HG03095 (cell line): Measurements from ENCODE around the gene HIPK4.
"Not testable (repeated sequence)": the region's sequence is repeated elsewhere in the genome, so short reads cannot be mapped to it uniquely, and the experiment has no call there.

ENCODE experiments used
- ATAC-seq: cut with Tn5 transposase; IDR thresholded peaks from one replicate; pipeline ENCODE4 v1.9.1; 2021; ENCODE audit warnings: moderate library complexity; ENCODE audit not compliant: unreplicated experiment

The HIPK4 gene

DNA sequence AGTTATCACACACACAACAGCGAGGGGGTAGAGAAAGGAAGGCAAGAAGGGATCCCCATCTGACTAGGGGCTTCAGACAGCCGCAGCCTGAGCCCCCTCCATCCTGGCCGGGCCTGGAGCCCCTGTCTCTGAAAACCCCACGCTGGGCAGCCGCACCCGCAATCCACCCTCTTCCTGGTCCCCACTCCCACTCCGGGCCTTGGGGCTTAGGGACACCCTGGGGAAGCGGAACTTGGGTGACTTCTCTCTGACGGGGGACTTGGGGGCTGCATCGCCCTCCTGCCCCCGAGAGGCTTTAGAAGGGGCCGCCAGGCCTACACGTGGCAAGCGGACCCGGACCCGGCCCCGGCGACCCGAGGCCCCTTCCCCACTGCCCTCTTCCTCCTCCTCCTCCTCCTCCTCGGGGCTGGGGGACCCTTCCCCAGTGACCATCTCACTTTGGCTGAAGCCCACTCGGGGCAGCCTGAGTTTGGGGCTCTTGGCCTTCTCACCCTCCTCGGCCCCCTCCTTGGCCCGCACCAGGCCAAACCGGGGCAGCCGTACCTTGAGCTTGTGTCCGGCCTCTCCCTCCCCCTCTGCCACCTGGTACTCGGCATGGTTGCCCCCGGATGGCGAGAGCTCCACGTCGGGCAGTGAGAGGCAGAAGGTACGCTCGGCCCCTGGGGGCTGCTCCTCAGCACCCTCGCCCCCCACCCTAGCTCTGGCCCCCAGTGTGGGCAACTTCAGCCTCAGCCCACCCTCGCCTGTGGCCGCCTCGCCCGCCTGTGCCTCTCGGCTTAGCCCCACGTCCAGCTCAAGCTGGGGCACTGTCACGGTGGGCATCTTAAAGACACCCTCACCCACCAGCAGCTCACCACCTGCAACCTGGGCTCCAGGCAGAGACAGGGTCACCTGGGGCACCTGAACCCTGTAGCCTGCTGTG lies 4.2 kb upstream of the HIPK4 start:
- ATAC-seq, result no peak

DNA sequence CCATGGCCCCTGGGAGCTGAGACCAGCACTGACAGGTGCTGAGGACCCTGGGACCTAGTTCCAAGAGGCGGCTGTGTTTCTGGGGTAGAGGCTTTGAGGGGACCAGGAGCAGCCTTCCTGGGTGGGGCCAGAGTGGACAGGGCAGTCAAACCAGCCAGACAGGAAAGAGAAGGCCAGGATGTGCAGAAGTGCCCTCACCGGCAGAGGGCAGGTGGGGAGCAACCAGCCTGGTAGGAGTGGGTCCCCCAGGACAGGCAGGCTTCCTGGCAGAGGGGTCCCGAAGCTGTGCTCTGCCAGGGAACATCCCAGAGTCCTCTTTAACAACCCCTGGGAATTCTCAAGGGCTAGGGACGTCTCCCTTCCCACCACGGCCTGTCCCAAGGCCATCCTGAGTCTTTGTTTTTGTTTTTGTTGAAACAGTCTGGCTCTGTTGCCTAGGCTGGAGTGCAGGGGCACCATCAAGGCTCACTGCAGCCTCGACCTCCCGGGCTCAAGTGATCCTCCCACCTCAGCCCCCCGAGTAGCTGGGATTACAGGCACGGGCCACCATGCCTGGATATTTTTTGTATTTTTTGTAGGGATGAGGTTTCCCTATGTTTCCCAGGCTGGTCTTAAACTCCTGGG lies 3.0 kb upstream of the HIPK4 start:
- ATAC-seq, result no peak

DNA sequence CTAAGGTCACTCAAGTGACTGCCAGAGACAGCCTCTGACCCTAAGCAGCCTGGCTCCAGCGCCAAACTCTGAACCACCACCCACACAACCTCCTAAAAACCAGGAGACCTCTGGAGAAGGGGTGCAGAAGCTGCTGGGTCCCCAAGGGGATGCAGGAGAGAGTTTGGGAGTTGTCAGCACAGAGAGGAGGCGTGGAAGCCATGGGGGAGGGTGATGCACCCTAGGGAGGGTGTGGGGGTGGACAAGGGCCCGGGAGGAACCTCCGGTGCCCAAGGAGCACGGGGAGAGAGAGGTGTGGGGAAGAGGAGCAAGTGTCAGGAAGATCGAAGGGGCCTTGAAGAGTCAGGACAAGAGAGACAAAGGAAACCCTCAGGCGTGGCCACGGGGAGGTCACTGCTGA lies 2.1 kb upstream of the HIPK4 start:
- ATAC-seq, result no peak

DNA sequence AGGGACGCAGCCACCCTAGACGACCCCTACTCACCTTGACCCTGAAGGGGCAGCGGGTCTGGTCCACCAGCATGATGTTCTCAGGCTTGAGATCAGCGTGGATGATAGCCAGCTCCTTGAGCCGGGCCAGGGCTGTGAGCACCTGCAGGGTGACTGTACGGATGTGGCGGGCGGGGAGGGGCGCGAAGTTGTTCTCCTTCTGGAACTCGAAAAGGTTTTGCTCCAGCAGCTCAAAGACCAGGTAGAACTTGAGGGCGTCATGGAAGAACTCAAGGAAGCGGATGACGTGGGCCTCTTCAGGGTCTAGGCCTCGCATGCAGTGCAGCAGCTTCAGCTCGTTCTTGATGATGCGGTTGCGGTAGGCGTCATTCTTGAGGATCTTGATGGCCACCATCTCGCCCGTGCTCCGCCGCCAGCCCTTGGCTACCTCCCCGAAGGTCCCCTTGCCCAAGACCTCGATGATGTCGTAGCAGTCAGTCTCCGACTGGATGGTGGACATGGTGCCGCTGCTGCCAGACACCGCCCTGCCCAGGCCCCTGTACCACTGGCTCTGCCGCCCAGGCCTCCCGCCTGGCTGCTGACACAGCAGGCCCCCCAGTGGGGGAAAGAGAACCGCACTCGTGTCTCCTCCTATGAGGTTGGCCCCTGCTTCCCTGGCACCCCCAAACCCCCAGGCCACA lies 437 bp downstream of the HIPK4 start:
- no peak for ATAC-seq

DNA sequence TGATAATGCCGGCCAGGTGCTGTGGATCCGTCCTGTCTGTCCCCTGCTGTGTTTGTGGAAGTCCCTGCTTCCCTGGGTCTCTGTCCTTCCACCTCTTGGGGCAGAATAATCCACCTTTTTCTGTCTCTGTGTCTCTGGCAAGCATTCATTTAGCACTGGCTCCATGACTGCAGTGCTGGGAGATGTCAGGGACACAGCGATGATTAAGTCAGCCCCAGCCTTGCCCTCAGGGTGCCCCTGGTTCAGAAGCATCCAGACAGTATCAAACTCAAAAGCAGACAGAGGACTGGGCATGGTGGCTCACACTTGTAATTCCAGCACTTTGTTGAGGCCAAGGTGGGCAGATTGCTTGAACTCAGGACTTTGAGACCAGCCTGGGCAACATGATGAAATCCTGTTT lies 1.5 kb downstream of the HIPK4 start:
- no peak for ATAC-seq

DNA sequence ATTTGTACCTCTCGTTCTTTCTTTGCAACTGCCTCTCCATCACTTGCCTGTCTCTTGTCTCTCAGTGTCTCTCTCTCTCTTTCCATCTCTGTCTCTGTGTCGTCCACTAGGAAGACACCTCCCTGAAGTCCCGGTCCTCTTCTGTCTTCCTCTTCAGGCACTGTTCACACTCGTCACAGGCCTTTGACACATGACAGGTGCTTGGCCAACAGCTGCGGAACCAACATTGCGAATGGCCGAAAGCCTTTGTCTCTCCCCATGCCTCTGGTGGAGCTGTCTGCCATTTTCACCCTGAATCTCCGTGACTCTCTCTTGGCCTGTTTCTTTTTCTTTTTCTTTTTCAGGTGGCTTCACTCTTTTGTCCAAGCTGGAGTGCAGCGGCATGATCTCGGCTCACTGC lies 2.8 kb downstream of the HIPK4 start:
- ATAC-seq, result no peak

DNA sequence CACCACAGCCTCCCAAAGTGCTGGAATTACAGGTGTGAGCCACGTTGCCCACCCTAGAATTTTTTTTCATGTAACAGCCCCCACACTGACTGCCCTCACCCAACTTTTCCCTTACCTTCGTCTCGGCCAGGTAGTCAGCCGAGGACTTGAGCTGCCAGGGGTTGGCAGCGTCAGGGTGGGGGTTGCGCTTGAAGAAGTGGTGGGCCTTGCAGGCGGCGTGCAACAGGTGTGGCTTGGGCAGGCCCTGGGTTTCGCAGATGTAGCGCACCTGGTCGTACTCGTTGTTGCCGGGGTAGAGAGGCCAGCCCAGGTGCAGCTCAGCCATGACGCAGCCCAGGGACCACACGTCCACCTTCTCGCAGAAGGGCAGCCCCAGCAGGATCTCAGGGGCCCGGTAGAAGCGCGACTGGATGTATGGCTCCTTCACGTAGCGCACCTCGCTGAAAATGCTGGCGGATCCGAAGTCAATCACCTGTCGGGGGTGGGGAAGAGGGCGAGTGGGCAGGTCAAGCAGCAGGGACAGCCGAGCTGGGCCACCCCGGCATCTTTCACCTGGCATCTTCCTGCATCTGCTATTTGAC lies 6.2 kb downstream of the HIPK4 start:
- no peak for ATAC-seq

DNA sequence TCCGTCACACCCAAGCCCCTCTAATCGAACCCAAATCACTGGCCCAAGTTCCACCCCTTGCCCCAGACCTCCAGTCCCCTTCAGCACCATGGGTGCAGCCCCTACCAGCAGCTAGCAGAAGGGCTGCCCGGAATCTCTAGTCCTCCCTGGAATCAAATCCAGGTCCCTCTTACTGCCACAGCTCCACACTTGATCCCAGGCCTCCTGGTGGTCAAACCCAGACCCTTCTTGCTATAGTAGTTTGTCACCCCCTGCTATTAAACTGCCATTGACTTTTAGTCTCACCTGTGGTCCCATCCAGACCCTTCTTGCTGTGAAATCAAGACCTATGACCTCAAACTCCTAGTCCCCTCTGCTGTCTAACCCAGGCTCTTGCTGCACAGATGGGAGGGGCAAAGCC lies 8.7 kb downstream of the HIPK4 start:
- ATAC-seq, result no peak

DNA sequence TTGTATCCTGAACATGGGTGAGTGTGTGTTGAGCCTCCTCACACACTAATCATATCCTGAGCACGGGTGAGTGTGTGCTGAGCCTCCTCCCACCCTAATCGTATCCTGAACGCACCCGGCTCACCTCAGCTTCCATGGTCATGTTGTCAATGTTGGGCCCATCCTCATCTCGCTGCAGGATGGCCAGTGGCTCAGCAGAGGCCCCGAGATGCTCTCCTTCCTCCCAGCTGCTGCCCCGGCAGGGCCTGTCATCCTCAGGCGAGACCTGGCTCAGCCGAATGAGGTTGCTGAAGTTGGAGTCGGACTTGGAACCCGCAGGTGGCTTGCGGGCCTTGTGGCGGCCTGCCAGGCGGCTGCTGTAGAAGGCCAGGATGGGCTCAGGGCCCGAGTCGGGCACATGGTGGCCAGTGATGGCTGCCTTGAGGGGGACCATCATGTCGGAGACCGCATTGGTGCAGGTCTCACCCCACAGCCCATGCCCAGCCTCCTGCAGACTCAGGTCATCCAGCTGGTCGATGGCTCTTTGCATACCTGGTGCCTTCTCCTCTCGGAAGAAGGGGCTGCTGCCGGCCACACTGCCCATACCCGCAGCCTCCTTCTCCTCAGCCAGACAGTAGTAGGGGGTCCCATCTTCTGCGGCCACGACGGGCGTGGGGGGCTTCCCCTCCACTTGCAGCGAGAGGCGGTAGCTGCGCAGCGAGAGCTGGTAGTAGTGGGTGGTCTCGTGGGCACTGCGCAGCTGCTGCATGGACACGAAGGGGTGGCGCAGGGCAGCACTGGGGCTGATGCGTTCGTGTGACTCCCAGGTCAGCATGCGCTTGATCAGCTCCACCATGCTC lies 9.6 kb downstream of the HIPK4 start:
- ATAC-seq, result no peak

DNA sequence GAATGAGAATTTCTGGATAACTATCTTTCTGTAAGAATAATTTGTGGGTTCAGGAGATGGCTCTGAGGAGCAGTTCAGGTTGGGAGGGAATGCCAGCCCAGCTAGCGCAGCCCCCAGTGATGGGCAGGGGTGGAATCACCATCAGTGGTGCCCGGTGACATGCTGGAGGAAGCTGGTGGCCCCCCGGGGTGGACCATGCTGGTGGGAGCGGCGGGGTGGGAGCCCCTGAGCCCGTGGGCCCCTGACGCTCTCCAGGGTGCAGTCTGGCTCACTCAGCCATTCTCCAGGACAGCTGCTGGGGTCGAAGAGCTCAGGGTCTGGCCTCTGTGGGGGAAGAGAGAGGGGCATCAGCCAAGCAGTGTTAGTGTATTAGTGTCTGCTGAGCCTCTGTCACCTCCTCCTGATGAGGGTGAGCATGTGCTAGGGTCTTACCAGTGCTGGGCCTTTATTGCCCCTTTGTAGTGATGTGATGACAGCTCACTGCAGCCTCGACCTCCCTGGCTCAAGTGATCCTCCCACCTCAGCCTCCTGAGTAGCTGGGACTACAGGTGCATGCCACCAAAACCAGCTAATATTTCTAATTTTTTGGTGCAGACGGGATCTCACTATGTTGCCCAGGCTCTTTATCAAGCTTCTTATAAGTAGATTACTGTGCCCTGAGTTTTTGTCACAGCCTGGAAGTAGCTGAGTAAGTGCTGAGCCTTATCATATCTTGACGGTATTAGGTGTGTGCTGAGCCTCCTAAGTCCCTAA lies 10.4 kb downstream of the HIPK4 start:
- ATAC-seq, result no peak

DNA sequence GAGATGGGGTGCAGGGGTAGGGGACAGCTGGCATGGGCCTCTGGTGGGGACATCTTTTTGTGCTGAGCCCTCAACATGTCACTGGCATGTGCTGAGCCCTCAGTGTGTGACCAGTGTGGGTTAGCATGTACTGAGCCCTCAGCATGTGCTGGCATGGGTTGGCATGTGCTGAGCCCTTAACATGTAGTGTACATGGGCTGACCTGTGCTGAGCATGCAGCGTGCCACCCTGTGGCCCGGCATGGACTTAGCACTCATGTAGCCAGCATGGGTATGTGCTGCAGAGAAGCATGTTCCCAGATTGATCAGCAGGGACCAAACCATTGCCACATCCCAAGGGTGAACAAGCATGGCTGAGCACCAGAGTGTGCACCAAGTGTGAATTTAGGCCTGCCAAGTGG lies 11.5 kb downstream of the HIPK4 start:
- ATAC-seq, result no peak

DNA sequence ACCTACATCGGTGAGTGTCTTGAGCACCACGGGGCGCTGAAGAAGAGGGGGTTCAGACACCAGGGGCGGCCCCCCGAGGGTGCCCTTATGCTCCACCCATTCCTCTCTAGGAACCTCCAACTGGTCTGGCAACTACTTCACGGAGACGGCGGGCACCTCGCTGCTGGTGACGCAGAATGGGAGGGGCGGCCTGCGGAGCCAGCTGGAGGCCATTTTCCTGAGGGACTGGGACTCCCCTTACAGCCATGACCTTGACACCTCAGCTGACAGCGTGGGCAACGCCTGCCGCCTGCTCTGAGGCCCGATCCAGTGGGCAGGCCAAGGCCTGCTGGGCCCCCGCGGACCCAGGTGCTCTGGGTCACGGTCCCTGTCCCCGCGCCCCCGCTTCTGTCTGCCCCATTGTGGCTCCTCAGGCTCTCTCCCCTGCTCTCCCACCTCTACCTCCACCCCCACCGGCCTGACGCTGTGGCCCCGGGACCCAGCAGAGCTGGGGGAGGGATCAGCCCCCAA lies 12.1 kb downstream of the HIPK4 start:
- no peak for ATAC-seq

DNA sequence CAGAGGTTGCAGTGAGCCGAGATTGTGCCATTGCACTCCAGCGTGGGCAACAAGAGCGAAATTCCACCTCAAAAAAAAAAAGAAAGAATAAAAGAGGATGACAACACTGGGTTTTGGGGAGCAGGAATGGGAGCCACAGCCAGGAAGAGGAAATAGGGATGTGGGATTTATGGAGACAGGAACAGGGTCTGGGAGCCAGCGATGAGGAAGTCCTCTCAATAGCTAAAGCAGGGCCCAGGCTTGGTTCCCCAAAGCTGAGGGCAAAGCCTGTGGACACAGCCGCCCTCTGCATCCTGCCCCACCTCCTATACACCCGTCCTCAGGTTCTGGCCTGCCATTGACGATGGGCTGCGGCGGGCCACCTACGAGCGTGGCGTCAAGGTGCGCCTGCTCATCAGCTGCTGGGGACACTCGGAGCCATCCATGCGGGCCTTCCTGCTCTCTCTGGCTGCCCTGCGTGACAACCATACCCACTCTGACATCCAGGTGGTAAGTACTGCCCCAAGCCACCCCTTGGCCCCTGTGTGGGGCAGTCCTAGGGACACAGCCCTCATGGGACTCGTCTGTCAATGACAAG lies 13.6 kb downstream of the HIPK4 start:
- ATAC-seq, result no peak

DNA sequence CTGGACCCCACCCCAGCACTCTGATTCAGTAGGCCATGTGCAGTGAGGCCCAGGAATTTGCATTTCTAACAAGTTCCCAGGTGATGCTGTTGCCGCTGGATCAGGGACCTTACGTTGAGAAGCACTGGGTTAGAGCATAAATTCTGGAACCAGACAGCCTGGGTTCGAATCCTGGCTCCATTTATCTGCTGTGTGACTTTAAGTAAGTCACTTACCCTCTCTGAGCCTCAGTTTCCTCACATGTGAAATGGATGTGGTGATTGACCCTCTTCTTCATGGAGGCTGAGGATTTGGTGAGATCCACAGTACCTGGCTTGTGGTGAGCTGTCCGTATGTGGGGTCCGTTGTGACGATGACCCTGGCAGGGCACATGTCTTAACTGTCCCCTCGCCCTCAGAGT lies 15.9 kb downstream of the HIPK4 start:
- no peak for ATAC-seq

DNA sequence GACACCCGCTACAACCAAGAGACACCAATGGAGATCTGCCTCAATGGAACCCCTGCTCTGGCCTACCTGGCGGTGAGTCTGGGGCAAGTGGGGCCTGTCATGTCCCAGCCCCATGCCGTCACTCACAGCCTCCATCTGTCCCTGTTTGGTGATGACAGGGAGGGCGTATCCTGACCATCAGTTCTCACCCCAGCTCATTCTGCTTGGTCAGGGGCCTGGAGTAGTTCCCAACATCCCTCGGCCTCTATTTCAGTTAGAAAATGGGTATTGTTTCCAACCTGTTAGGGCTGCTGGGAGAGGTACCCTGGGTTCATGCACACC lies 18.2 kb downstream of the HIPK4 start:
- no peak for ATAC-seq

DNA sequence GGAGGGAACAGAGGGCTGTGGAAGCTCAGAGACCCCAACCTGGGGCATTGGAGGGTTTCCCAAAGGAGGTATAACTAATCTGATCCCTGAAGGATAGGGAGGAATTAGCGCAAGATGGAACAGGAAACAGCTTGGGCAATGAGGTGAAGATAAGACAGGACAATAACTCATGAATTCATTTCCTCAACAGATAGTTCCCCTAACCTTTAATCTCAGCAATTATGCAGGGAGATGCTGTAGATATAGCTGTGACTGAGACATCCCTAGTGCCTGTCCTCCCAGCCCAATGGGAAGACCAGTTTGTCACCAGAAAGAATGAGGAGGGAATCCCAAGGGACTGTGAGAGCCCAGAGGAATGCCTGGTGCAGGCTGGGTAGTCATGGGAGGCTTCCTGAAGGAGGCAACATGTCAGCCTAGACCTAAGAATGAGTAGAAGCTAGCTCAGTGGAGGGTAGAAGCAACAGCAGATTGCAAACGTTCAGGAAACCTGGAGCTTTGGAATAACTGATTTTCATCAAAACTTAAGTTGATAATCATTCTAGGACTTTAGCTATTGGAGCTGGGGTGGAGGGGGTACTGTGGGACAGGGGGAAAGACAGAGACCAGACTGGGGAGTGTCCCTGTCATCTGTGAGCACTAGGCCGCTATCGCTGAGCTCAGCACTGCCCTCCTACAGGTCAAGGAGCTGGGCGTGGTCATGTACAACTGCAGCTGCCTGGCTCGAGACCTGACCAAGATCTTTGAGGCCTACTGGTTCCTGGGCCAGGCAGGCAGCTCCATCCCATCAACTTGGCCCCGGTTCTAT lies 18.8 kb downstream of the HIPK4 start:
- no peak for ATAC-seq

DNA sequence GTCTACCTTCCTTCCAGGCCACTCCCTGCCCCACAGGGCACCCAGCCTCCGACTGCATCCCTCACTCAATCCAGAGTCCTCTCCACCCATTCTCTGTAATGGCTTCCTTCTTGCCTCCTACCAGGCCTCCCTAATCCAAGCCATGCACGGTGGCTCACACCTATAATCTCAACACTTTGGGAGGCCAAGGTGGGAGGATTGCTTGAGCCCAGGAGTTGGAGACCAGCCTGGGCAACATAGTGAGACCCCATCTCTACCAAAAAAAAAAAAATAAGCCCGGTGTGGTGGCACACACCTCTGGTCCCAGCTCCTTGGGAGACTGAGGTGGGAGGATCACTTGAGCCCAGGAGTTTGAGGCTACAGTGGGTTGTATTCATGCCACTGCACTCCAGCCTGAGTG lies 19.7 kb downstream of the HIPK4 start:
- not testable (repeated sequence) for ATAC-seq

DNA sequence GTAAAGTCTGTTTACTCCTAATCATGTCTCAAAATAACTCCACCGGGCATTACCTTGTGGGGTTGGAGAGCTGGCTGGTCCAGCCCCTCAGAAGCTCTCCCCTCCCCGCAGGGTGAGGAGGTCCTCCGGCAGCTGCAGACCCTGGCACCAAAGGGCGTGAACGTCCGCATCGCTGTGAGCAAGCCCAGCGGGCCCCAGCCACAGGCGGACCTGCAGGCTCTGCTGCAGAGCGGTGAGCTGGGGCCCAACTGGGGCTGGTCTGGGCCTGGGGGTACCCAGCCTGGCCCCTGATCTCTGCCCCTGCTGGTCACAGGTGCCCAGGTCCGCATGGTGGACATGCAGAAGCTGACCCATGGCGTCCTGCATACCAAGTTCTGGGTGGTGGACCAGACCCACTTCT lies 20.2 kb downstream of the HIPK4 start:
- no peak for ATAC-seq
